ENCODE data around the gene SLIT3.

Gene SLIT3

GRCh38 chr5:169003721-169004541 is 297.0 kb downstream of the SLIT3 start:
- no peak for DNase-seq (ENCODE audit: low read depth)
- TF ChIP-seq MAX (IDR thresholded peaks at IDR 0.05; ENCODE audit: low read depth, low read length) (no peak), CTCF (IDR thresholded peaks at IDR 0.05; ENCODE audit: low read depth, low read length) (no peak), MYC (IDR thresholded peaks at IDR 0.05; ENCODE audit: low read depth, low read length) (no peak)

GRCh38 chr5:169002953-169003555 is 297.9 kb downstream of the SLIT3 start:
- TF ChIP-seq POLR2A (IDR thresholded peaks at IDR 0.05; ENCODE audit: extremely low read depth, insufficient read length) (no peak), MYC (IDR thresholded peaks at IDR 0.05; ENCODE audit: low read depth, low read length) (no peak)
- no peak for DNase-seq (ENCODE audit: low read depth)
- H3K4me3 ChIP-seq (ENCODE audit: low read depth, low read length), result no peak overlapping the region

More at GRCh38 chr5:169003721-169004541, 297.0 kb downstream of the SLIT3 start:
- H3K4me3 ChIP-seq (ENCODE audit: low read depth, low read length), result no peak overlapping the region

- no peak overlapping the region for H3K4me3 ChIP-seq (ENCODE audit: low read depth, low read length)
- TF ChIP-seq MYC (IDR thresholded peaks at IDR 0.05; ENCODE audit: low read depth, low read length) (no peak), POLR2A (IDR thresholded peaks at IDR 0.05; ENCODE audit: extremely low read depth, insufficient read length) (no peak), MAX (IDR thresholded peaks at IDR 0.05; ENCODE audit: low read depth, low read length) (no peak), CTCF (IDR thresholded peaks at IDR 0.05; ENCODE audit: low read depth, low read length) (no peak)
- DNase-seq (ENCODE audit: low read depth), result no peak
These were observed 299.5 kb downstream of the SLIT3 start for GRCh38 chr5:169001394-169001793.

GRCh38 chr5:168995024-168995423 is 305.9 kb downstream of the SLIT3 start:
- no peak for TF ChIP-seq MAX (IDR thresholded peaks at IDR 0.05; ENCODE audit: low read depth, low read length)
- no peak for TF ChIP-seq MYC (IDR thresholded peaks at IDR 0.05; ENCODE audit: low read depth, low read length)
- no peak for TF ChIP-seq POLR2A (IDR thresholded peaks at IDR 0.05; ENCODE audit: extremely low read depth, insufficient read length)
- no peak for TF ChIP-seq CTCF (IDR thresholded peaks at IDR 0.05; ENCODE audit: low read depth, low read length)
- H3K4me3 ChIP-seq (ENCODE audit: low read depth, low read length), result no peak overlapping the region
- no peak for DNase-seq (ENCODE audit: low read depth)

- TF ChIP-seq MAX (IDR thresholded peaks at IDR 0.05; ENCODE audit: low read depth, low read length) (no peak), POLR2A (IDR thresholded peaks at IDR 0.05; ENCODE audit: extremely low read depth, insufficient read length) (no peak), CTCF (IDR thresholded peaks at IDR 0.05; ENCODE audit: low read depth, low read length) (peak; percentile 18)
- DNase-seq (ENCODE audit: low read depth), result peak; percentile 31
- H3K4me3 ChIP-seq (ENCODE audit: low read depth, low read length), result no peak overlapping the region
These were observed 308.3 kb downstream of the SLIT3 start for GRCh38 chr5:168992687-168993086.

- DNase-seq (ENCODE audit: low read depth), result no peak
- H3K4me3 ChIP-seq (ENCODE audit: low read depth, low read length), result no peak overlapping the region
- TF ChIP-seq MAX (IDR thresholded peaks at IDR 0.05; ENCODE audit: low read depth, low read length), result no peak
- no peak for TF ChIP-seq CTCF (IDR thresholded peaks at IDR 0.05; ENCODE audit: low read depth, low read length)
These were observed 308.9 kb downstream of the SLIT3 start for GRCh38 chr5:168992016-168992415.

Measured in NB4 (cell line).